HG02623 (cell line): ENCODE results near the gene LRRC73.

Source experiments
- ATAC-seq: cut with Tn5 transposase; IDR thresholded peaks from one replicate; pipeline ENCODE4 v1.9.1; 2021; ENCODE audit warnings: moderate library complexity; ENCODE audit not compliant: unreplicated experiment

LRRC73 gene

DNA sequence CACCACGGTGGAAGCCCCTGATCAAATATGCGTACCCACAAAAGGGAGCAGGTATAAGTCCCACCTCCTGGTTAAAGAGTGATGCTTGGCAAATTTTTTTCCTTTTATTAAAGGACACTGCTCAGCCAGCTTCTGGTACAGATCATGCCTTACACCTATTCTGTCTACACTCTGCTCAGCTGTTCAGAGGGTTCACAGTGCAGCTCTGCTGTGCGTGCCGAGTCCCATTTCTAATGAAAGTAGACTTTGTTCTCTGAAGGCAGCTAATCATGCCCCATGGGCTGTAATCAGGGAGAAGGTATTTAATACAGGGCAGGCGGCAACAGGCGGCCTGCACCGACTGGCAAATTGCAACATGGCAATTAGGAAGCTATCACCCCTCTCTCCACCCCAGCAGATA is 16.3 kb downstream of the LRRC73 start:
- ATAC-seq = no peak

- no peak for ATAC-seq
Measured at GRCh38 chr6:43493230-43493629, 16.9 kb downstream of the LRRC73 start.

GRCh38 chr6:43492673-43493072 is 17.5 kb downstream of the LRRC73 start:
- no peak for ATAC-seq

GRCh38 chr6:43491750-43492661 is 18.1 kb downstream of the LRRC73 start:
- no peak for ATAC-seq

DNA sequence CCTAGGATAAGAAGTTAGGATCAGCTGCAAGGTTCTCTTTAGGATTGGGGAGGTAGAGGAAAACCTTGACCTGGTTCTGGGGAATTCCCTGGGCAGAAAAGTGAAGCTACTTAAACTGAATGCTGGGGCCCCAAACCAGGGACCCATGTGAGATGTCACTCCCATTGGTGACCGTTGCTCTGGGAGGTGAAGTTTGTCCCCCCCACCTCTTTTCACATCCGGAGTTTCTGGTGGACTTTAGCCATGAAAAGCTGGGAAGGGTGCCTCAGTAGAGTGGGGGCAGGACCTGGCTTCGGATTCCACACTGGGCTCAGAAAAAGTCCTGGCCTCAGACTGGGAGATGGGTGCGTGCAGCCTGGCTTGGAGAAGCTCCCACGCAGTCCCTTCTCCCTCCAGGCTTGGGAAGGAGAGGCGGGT is 19.6 kb downstream of the LRRC73 start:
- no peak for ATAC-seq

DNA sequence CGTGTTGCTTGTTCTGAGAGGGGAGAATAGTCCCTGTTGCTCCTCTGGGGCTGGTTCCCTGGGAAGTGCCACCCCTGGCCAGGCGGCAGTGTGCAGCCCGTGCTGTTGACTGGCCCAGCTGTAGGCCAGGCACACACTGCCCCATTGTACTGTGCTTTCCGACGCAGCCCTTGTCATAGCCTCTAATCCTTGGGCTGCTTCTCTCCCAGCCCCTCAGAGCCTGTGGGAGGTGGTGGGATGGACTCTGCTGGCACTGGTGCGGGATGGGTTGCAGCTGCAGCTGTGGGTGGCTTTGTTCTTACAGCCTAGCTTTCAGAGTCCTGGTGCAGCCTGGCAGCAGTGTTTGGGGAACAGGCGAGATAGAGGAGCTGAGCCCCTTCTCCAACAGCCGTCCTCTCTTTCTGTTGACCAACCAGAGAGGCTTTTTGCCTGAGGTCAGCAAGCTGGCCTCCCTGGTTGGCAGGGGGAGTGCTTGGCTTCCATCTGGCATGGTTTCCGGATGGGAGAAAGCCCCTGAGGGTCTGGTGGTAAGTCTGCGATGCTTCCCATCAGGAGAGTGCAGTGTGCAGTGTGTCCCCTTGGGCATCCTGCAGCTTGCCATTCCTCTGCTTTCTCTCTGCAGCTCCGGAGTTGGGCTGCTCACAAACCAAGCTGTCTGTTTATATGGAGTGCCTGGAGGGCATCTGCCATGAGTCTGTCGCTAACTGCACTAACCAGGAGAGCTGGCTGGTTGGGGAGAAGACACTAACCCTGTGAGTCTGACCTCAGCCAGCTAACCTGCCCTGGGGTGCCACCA is 20.7 kb downstream of the LRRC73 start:
- no peak for ATAC-seq

DNA sequence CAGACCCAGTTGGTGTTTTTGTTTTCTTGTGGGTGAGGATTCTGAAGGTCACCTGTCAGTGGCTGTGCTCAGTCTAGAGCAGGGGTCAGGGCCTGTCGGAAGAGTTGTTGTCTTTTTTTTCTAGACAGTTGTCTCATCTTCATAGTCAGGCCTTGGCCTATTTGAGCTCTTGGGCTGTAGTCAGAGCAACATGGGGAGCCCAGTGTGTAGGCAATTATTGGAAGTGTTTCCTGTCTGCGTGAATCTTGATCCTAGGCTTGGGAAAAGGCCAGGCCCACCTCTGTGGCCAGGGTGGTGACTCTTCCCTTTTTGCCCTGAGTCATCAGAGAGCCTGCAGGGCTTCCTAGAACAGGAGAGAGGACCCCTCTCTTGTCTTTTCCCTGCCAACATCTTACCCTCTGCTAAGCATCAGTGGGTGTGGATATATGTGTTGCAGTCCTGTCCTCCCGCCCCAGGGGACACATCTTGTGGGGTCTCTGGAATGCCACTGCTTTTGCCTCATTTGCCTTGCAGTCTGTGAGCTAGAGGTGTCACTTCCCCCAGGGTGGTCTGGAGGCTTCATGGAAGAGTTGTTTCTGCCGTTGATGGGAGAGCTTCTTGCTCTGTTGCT is 21.4 kb downstream of the LRRC73 start:
- ATAC-seq = no peak

DNA sequence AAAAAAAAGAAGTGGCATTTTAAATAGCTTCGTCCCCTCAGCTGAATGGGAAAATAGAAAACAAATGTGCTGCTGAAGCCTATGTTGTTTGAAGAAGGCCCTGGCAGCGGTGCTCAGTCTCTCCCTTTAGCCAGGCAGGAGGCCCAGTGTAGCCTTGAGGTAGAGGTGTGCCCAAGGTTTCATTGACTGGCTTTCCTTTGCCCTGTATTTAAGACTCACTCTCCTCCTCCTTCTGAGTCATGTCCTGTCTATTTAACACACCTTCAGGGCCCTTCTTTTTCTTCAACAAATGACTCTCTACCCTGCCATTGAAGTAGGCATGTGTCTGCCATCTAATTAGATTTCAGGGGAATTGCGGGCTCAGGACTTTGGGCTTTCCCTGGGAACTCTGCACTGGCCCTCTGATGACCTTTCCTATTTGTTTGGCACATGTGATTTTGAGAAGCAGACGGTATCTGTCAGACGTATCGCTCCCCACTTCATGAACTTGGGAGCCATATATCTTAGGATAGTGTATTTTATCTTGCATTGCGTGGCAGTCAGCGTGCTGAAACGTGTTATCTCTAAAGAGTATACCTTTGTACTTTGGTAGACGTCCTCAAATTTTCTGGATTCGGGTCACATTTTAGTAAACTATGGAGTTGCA is 28.4 kb downstream of the LRRC73 start:
- ATAC-seq = no peak

- ATAC-seq = no peak
Measured at GRCh38 chr6:43481075-43481474, 29.1 kb downstream of the LRRC73 start.

GRCh38 chr6:43478008-43478372 is 32.2 kb downstream of the LRRC73 start:
- ATAC-seq = no peak

- ATAC-seq = peak; percentile 99
Measured at GRCh38 chr6:43477235-43478007, 32.7 kb downstream of the LRRC73 start, which contains the start of gene TJAP1. TJAP1 (plus strand) TSS chr6:43477570; CDS start chr6:43499002, 21,432 bp downstream.

- no peak for ATAC-seq
Measured at GRCh38 chr6:43476746-43477145, 33.4 kb downstream of the LRRC73 start.

- no peak for ATAC-seq
Measured at GRCh38 chr6:43475516-43475915, 34.6 kb downstream of the LRRC73 start.

DNA sequence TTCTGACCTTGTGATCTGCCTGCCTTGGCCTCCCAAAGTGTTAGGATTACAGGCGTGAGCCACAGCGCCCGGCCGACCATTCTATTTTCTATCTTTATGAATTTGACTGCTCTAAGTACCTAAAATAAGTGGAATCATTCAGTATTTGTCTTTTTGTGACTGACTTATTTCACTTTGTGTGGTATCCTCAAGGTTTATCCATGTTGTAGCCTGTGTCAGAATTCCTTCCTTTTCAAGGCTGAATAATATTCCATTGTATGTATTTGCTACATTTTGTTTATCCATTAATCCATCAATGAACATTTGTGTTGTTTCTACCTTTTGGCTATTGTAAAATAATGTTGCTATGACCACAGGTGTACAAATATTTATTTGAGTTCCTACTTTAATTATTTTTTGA is 37.6 kb downstream of the LRRC73 start:
- ATAC-seq = no peak

DNA sequence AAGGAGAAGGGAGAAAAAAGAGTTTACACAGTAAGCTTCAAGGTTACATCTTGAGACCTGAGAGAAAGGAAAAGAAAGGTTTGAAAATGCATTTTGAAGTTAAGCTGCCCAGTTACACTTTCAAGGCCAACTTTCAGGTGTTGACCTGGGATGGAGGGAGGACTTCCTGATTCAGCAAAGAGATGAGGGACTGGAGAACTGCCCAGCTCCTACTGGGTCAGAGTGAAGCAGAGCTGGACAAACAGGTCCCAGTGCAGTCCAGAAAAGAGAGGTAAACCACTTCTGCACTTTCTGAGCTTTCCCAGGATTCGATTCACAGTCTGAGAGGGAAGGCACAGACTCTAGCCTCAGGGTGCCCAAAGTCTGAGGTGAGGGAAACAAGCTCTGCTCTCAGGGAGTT is 38.7 kb downstream of the LRRC73 start:
- ATAC-seq = no peak

- no peak for ATAC-seq
Measured at GRCh38 chr6:43469947-43470346, 40.2 kb downstream of the LRRC73 start.

GRCh38 chr6:43468748-43469681 is 41.1 kb downstream of the LRRC73 start:
- ATAC-seq = no peak

DNA sequence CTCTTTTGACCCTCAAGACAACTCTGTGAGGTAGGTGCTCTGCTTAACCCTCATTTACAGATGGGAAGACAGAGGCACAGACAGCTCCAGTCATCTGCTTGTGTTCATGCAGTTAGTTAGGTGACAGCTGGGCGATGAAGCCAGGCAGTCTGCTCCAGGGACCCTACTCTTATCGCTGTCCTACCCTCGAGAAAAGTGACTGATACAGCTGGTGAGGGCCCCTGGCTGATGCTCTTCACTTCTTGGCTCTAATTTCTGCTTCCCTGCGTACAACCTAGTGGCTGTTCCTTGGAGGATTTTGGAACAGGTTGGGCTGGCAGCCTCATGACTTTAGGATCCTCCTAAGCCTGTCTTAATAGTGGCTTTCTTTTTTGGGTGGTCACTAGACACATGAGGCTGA is 41.9 kb downstream of the LRRC73 start:
- no peak for ATAC-seq

DNA sequence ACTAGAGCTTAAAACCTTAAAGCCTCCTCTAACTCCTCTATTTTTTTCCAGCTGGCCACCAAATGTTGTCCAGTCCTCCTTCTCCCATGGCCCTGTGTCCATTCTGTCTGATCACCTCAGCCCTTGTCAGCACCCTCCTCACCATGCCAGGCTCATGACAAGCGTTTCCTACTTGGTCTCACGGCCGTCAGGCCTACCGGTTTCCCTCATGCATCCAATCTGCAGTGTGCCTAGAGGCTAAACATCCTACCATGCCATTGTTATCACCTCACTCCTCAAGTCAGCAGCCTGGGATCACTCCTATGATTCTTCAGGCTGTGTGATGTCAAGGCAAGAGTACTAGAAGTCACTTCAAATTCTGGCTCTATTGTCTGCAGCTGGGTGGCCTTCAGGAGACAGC is 42.4 kb downstream of the LRRC73 start:
- ATAC-seq = no peak
